22Rv1 (cell line): ENCODE data around the gene CD302.

Experiments used
- CTCF ChIP-seq: fragments of 450-650 bp; IDR thresholded peaks from 2 replicates; pipeline ENCODE4 v1.5.1; 2017; ENCODE audit warnings: mild to moderate bottlenecking
- ZFX ChIP-seq: fragments of 450-650 bp; IDR thresholded peaks from 2 replicates; pipeline ENCODE4 v1.6.1; 2017; ENCODE audit warnings: antibody characterized with exemption, borderline replicate concordance

DNA sequence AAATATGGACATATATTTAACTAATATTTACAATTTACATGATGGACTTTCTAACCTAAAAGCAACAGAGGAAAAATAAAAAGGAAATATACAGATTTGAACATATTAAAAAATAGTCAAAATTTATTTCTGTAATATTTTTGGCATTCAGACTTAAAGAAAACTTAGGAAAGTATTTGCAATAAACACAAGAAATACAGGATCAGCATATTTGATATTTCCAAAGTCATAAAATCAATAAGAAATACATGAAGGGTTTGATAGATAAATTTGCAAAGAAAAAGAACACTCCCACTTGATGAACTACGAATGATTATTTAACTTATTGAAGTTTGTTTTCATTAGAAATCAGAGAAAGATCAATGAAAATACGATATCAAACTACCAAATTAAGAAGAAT, 48.6 kb upstream of the CD302 start:
- no peak for TF ChIP-seq CTCF
- no peak for TF ChIP-seq ZFX
